IPS-15b (cell line): ENCODE measurements around the gene MYO5C.
"Not testable (repeated sequence)": the region's sequence is repeated elsewhere in the genome, so short reads cannot be mapped to it uniquely, and the experiment has no call there.

ENCODE experiments used
- H3K27me3 ChIP-seq: one replicate; pipeline ENCODE4 v1.6.1; 2013; ENCODE audit warnings: low read length; ENCODE audit not compliant: control insufficient read depth, insufficient read depth
- H3K36me3 ChIP-seq: one replicate; pipeline ENCODE4 v1.6.1; 2013; ENCODE audit warnings: low read length; ENCODE audit not compliant: control insufficient read depth, insufficient read depth
- H3K4me1 ChIP-seq: one replicate; pipeline ENCODE4 v1.6.1; 2013; ENCODE audit warnings: mild to moderate bottlenecking, low read length; ENCODE audit not compliant: control insufficient read depth, insufficient read depth
- H3K4me3 ChIP-seq: one replicate; pipeline ENCODE4 v1.5.1; 2013; ENCODE audit warnings: low read depth, low read length
- H3K9ac ChIP-seq: one replicate; pipeline ENCODE4 v1.6.1; 2013; ENCODE audit warnings: low read depth, mild to moderate bottlenecking, low read length
- H3K9me3 ChIP-seq: one replicate; pipeline ENCODE4 v1.6.1; 2013; ENCODE audit warnings: mild to moderate bottlenecking, low read length; ENCODE audit not compliant: control insufficient read depth, insufficient read depth

MYO5C gene

GRCh38 chr15:52172869-52173268 lies 122.7 kb downstream of the MYO5C start:
- Histone ChIP-seq H3K4me3 (no peak overlapping the region), H3K36me3 (no peaks in the 10 kb centered on the region), H3K9me3 (no peaks in the 10 kb centered on the region), H3K9ac (no peak overlapping the region), H3K27me3 (no peaks in the 10 kb centered on the region), H3K4me1 (peaks cover 3% of the 10 kb centered on the region)

- Histone ChIP-seq H3K9ac (no peak overlapping the region), H3K27me3 (no peaks in the 10 kb centered on the region), H3K36me3 (no peaks in the 10 kb centered on the region), H3K9me3 (no peaks in the 10 kb centered on the region), H3K4me3 (no peak overlapping the region), H3K4me1 (peaks cover 3% of the 10 kb centered on the region)
These were observed 123.8 kb downstream of the MYO5C start for GRCh38 chr15:52171807-52172206.

GRCh38 chr15:52171386-52171785 lies 124.2 kb downstream of the MYO5C start:
- H3K9ac ChIP-seq: no peak overlapping the region

GRCh38 chr15:52170199-52170598 lies 125.4 kb downstream of the MYO5C start:
- H3K36me3 ChIP-seq: not testable (repeated sequence)

More at GRCh38 chr15:52171386-52171785, 124.2 kb downstream of the MYO5C start:
- Histone ChIP-seq H3K36me3 (no peaks in the 10 kb centered on the region), H3K4me1 (peaks cover 3% of the 10 kb centered on the region), H3K4me3 (no peak overlapping the region), H3K27me3 (no peaks in the 10 kb centered on the region), H3K9me3 (no peaks in the 10 kb centered on the region)

GRCh38 chr15:52165494-52166131 lies 130.0 kb downstream of the MYO5C start:
- not testable (repeated sequence) for H3K36me3 ChIP-seq, H3K9ac ChIP-seq, H3K4me3 ChIP-seq, H3K4me1 ChIP-seq, H3K27me3 ChIP-seq, H3K9me3 ChIP-seq

More at GRCh38 chr15:52170199-52170598, 125.4 kb downstream of the MYO5C start:
- not testable (repeated sequence) for H3K9ac ChIP-seq, H3K4me1 ChIP-seq, H3K9me3 ChIP-seq, H3K27me3 ChIP-seq, H3K4me3 ChIP-seq

- H3K27me3 ChIP-seq: no peaks in the 10 kb centered on the region
- no peak overlapping the region for H3K4me3 ChIP-seq
- no peaks in the 10 kb centered on the region for H3K36me3 ChIP-seq
- no peak overlapping the region for H3K9ac ChIP-seq
- no peaks in the 10 kb centered on the region for H3K4me1 ChIP-seq
- no peaks in the 10 kb centered on the region for H3K9me3 ChIP-seq
These were observed 130.9 kb downstream of the MYO5C start for GRCh38 chr15:52164631-52165265.

- Histone ChIP-seq H3K9ac (no peak overlapping the region), H3K4me1 (no peaks in the 10 kb centered on the region), H3K4me3 (no peak overlapping the region), H3K27me3 (no peaks in the 10 kb centered on the region), H3K9me3 (no peaks in the 10 kb centered on the region), H3K36me3 (no peaks in the 10 kb centered on the region)
These were observed 132.0 kb downstream of the MYO5C start for GRCh38 chr15:52163321-52164190.

- H3K9me3 ChIP-seq: no peaks in the 10 kb centered on the region
- H3K4me1 ChIP-seq: no peaks in the 10 kb centered on the region
- H3K27me3 ChIP-seq: no peaks in the 10 kb centered on the region
- H3K4me3 ChIP-seq: no peak overlapping the region
- no peaks in the 10 kb centered on the region for H3K36me3 ChIP-seq
- no peak overlapping the region for H3K9ac ChIP-seq
These were observed 132.7 kb downstream of the MYO5C start for GRCh38 chr15:52162876-52163275.

GRCh38 chr15:52162260-52162659 lies 133.3 kb downstream of the MYO5C start:
- H3K27me3 ChIP-seq: no peaks in the 10 kb centered on the region
- no peaks in the 10 kb centered on the region for H3K4me1 ChIP-seq
- H3K4me3 ChIP-seq: no peak overlapping the region
- H3K9ac ChIP-seq: no peak overlapping the region
- H3K36me3 ChIP-seq: no peaks in the 10 kb centered on the region
- H3K9me3 ChIP-seq: no peaks in the 10 kb centered on the region

- no peaks in the 10 kb centered on the region for H3K36me3 ChIP-seq
- no peaks in the 10 kb centered on the region for H3K4me1 ChIP-seq
- no peak overlapping the region for H3K4me3 ChIP-seq
- no peak overlapping the region for H3K9ac ChIP-seq
- H3K9me3 ChIP-seq: no peaks in the 10 kb centered on the region
- H3K27me3 ChIP-seq: no peaks in the 10 kb centered on the region
These were observed 134.1 kb downstream of the MYO5C start for GRCh38 chr15:52161406-52161966.

GRCh38 chr15:52159645-52160044 lies 136.0 kb downstream of the MYO5C start:
- Histone ChIP-seq H3K9me3 (no peaks in the 10 kb centered on the region), H3K9ac (no peak overlapping the region), H3K4me3 (no peak overlapping the region), H3K4me1 (no peaks in the 10 kb centered on the region), H3K36me3 (no peaks in the 10 kb centered on the region), H3K27me3 (no peaks in the 10 kb centered on the region)
